ENCODE results near the gene PANK4. TPM values are rescaled to one million over a fixed set of nuclear protein-coding genes. Genes with fewer than 3 reads are reported as not detected.
"Not testable (repeated sequence)": the region's sequence is repeated elsewhere in the genome, so short reads cannot be mapped to it uniquely, and the experiment has no call there.

Gene PANK4
- total RNA-seq, 1 donor from 2014 or later, result 26.3 TPM

DNA sequence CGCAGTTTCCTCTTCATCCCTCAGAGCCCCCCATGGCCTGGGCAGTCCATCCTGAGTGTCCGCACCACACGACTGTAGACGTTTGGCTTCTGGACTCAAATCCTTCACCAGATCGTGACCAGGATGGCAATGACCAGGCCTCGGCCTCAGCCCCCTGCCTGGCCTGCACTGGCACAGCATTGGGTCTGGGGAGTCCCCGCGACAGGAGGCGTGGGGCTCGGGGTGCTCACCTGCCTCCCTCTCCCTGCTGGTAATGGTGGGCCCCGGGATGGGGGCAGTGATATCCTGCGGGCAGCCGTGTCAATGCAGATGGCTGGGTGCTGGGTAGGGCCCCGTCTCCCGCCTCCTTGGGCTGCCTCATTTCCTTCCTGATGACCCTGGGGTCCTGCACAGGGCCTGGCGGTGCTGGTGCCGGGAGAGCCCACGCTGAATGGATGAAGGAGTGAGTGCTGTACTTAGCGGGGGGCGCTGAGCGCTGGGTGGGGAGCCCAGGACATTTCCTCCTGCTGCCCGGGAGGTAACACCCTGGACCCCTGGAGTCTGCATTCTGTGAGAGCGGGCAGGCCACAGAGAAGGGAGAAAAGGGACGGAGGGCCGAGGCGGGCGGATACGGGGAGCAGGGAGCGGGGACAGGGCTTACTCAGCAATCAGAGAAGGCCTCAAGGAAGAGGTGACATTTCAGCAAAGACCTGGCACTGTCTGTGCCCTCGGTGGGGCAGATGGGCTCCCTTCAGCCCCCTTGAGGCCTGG, 27.6 kb upstream of the PANK4 start:
- Histone ChIP-seq H3K9ac (ENCODE audit: low read length) (no peak overlapping the region), H3K4me3 (ENCODE audit: insufficient read depth, low read depth, low read length) (no peak overlapping the region), H3K4me1 (ENCODE audit: insufficient read depth, low read length) (peaks cover 9% of the 10 kb centered on the region), H2AFZ (ENCODE audit: low read depth, low read length) (no peak overlapping the region), H3K79me2 (ENCODE audit: insufficient read depth, low read length) (no peaks in the 10 kb centered on the region), H3K27me3 (ENCODE audit: insufficient read depth, low read length) (no peaks in the 10 kb centered on the region), H3K27ac (ENCODE audit: low read depth, low read length) (no peak overlapping the region), H3K4me2 (ENCODE audit: low read length) (no peak overlapping the region), H3K9me3 (ENCODE audit: insufficient read depth, low read depth, low read length) (no peaks in the 10 kb centered on the region), H3K36me3 (ENCODE audit: insufficient read depth, low read length) (no peaks in the 10 kb centered on the region), H4K20me1 (ENCODE audit: insufficient read depth, low read length) (no peaks in the 10 kb centered on the region)
- DNase-seq (ENCODE audit: low read depth) (no peak), FAIRE-seq (no peak)
- Mint-ChIP-seq H3K27ac (ENCODE audit: unreplicated experiment) (no peak overlapping the region), H3K4me1 (ENCODE audit: low read depth, unreplicated experiment) (no peaks in the 10 kb centered on the region), H3K9me3 (ENCODE audit: unreplicated experiment) (no peaks in the 10 kb centered on the region), H3K36me3 (ENCODE audit: low read depth, unreplicated experiment) (no peaks in the 10 kb centered on the region), H3K27me3 (ENCODE audit: low read depth, unreplicated experiment) (peaks cover 18% of the 10 kb centered on the region), H3K4me3 (ENCODE audit: unreplicated experiment) (no peak overlapping the region)
- no peak for TF ChIP-seq CTCF (IDR thresholded peaks at IDR 0.05; ENCODE audit: insufficient read depth, low read depth, low read length)
- TF ChIP-seq EZH2 (IDR thresholded peaks at IDR 0.05; ENCODE audit: insufficient read depth, low read length), result no peak

GRCh38 chr1:2553076-2553475, 26.7 kb upstream of the PANK4 start:
- not testable (repeated sequence) for H3K4me2 ChIP-seq (ENCODE audit: low read length); H3K79me2 ChIP-seq (ENCODE audit: insufficient read depth, low read length); H3K4me3 ChIP-seq (ENCODE audit: insufficient read depth, low read depth, low read length); H3K27ac ChIP-seq (ENCODE audit: low read depth, low read length); H4K20me1 ChIP-seq (ENCODE audit: insufficient read depth, low read length); H3K36me3 ChIP-seq (ENCODE audit: insufficient read depth, low read length); FAIRE-seq; H3K4me1 Mint-ChIP-seq (ENCODE audit: low read depth, unreplicated experiment); H3K9me3 ChIP-seq (ENCODE audit: insufficient read depth, low read depth, low read length); H3K4me3 Mint-ChIP-seq (ENCODE audit: unreplicated experiment); H3K27me3 ChIP-seq (ENCODE audit: insufficient read depth, low read length); H3K9ac ChIP-seq (ENCODE audit: low read length); H3K9me3 Mint-ChIP-seq (ENCODE audit: unreplicated experiment); H2AFZ ChIP-seq (ENCODE audit: low read depth, low read length); H3K27ac Mint-ChIP-seq (ENCODE audit: unreplicated experiment); H3K36me3 Mint-ChIP-seq (ENCODE audit: low read depth, unreplicated experiment); DNase-seq (ENCODE audit: low read depth)
- peaks cover 18% of the 10 kb centered on the region for H3K27me3 Mint-ChIP-seq (ENCODE audit: low read depth, unreplicated experiment)
- H3K4me1 ChIP-seq (ENCODE audit: insufficient read depth, low read length), result peaks cover 15% of the 10 kb centered on the region

GRCh38 chr1:2552189-2552588, 25.8 kb upstream of the PANK4 start:
- Histone ChIP-seq H4K20me1 (ENCODE audit: insufficient read depth, low read length) (no peaks in the 10 kb centered on the region), H3K4me3 (ENCODE audit: insufficient read depth, low read depth, low read length) (no peak overlapping the region), H3K9ac (ENCODE audit: low read length) (no peak overlapping the region), H2AFZ (ENCODE audit: low read depth, low read length) (no peak overlapping the region), H3K79me2 (ENCODE audit: insufficient read depth, low read length) (no peaks in the 10 kb centered on the region), H3K4me2 (ENCODE audit: low read length) (no peak overlapping the region), H3K4me1 (ENCODE audit: insufficient read depth, low read length) (peaks cover 24% of the 10 kb centered on the region), H3K27ac (ENCODE audit: low read depth, low read length) (no peak overlapping the region), H3K36me3 (ENCODE audit: insufficient read depth, low read length) (no peaks in the 10 kb centered on the region), H3K9me3 (ENCODE audit: insufficient read depth, low read depth, low read length) (no peaks in the 10 kb centered on the region), H3K27me3 (ENCODE audit: insufficient read depth, low read length) (no peaks in the 10 kb centered on the region)
- no peak overlapping the region for H3K4me3 Mint-ChIP-seq (ENCODE audit: unreplicated experiment)
- no peak for DNase-seq (ENCODE audit: low read depth)
- FAIRE-seq, result no peak
- no peaks in the 10 kb centered on the region for H3K36me3 Mint-ChIP-seq (ENCODE audit: low read depth, unreplicated experiment)
- H3K9me3 Mint-ChIP-seq (ENCODE audit: unreplicated experiment), result no peaks in the 10 kb centered on the region
- TF ChIP-seq CTCF (IDR thresholded peaks at IDR 0.05; ENCODE audit: insufficient read depth, low read depth, low read length) (no peak), EZH2 (IDR thresholded peaks at IDR 0.05; ENCODE audit: insufficient read depth, low read length) (no peak)
- H3K4me1 Mint-ChIP-seq (ENCODE audit: low read depth, unreplicated experiment), result no peaks in the 10 kb centered on the region
- peaks cover 18% of the 10 kb centered on the region for H3K27me3 Mint-ChIP-seq (ENCODE audit: low read depth, unreplicated experiment)
- no peak overlapping the region for H3K27ac Mint-ChIP-seq (ENCODE audit: unreplicated experiment)

DNA sequence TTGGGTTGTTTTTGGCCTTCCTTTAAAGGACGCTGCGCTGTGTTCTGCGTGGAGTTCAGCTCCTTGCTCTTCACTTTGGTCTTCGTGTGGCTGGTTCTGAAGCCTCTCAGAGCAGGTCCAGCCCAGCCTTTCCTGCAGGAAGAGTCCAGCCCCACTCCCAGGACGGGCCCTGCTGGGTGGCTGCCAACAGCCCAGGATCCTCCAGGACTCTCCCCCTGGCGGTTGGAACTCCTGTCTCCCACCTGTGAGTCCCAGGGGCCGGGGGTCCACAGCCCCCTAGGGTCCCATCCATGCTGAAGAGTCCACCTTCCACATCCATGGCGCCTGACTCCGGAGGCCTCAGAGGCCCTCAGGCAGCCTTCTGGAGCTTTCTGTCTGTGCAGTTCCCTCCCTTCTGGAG, 25.1 kb upstream of the PANK4 start:
- H3K79me2 ChIP-seq (ENCODE audit: insufficient read depth, low read length); H3K4me3 ChIP-seq (ENCODE audit: insufficient read depth, low read depth, low read length); H4K20me1 ChIP-seq (ENCODE audit: insufficient read depth, low read length); H2AFZ ChIP-seq (ENCODE audit: low read depth, low read length); H3K27ac ChIP-seq (ENCODE audit: low read depth, low read length); DNase-seq (ENCODE audit: low read depth); H3K27me3 ChIP-seq (ENCODE audit: insufficient read depth, low read length); H3K9me3 Mint-ChIP-seq (ENCODE audit: unreplicated experiment); H3K36me3 ChIP-seq (ENCODE audit: insufficient read depth, low read length); H3K9me3 ChIP-seq (ENCODE audit: insufficient read depth, low read depth, low read length); H3K27ac Mint-ChIP-seq (ENCODE audit: unreplicated experiment); H3K4me1 Mint-ChIP-seq (ENCODE audit: low read depth, unreplicated experiment); H3K9ac ChIP-seq (ENCODE audit: low read length); FAIRE-seq; H3K4me3 Mint-ChIP-seq (ENCODE audit: unreplicated experiment); H3K36me3 Mint-ChIP-seq (ENCODE audit: low read depth, unreplicated experiment); H3K4me2 ChIP-seq (ENCODE audit: low read length): not testable (repeated sequence)
- peaks cover 29% of the 10 kb centered on the region for H3K4me1 ChIP-seq (ENCODE audit: insufficient read depth, low read length)
- peaks cover 16% of the 10 kb centered on the region for H3K27me3 Mint-ChIP-seq (ENCODE audit: low read depth, unreplicated experiment)
